HUES64 (cell line): ENCODE measurements around the gene NACA2. TPM values are rescaled to one million over a fixed set of nuclear protein-coding genes. Genes with fewer than 3 reads are reported as not detected.
"Not testable (repeated sequence)": the region's sequence is repeated elsewhere in the genome, so short reads cannot be mapped to it uniquely, and the experiment has no call there.

ENCODE experiments used
- H3K27ac ChIP-seq: 2 replicates; pipeline ENCODE4 v1.7.0; 2013; ENCODE audit warnings: low read depth, low read length, inconsistent platforms
- H3K27me3 ChIP-seq: 2 replicates; pipeline ENCODE4 v1.6.1; 2013; ENCODE audit warnings: mild to moderate bottlenecking, low read length; ENCODE audit not compliant: insufficient read depth
- H3K36me3 ChIP-seq: 2 replicates; pipeline ENCODE4 v1.6.1; 2013; ENCODE audit warnings: mild to moderate bottlenecking, low read length; ENCODE audit not compliant: insufficient read depth
- H3K4me1 ChIP-seq: 2 replicates; pipeline ENCODE4 v1.6.1; 2013; ENCODE audit warnings: mild to moderate bottlenecking, low read length, moderate library complexity; ENCODE audit not compliant: insufficient read depth
- H3K4me3 ChIP-seq: 2 replicates; pipeline ENCODE4 v1.5.1; 2013; ENCODE audit warnings: mild to moderate bottlenecking, low read length, moderate library complexity
- H3K9ac ChIP-seq: 2 replicates; pipeline ENCODE4 v1.6.1; 2013; ENCODE audit warnings: mild to moderate bottlenecking, low read depth, low read length
- H3K9me3 ChIP-seq: 2 replicates; pipeline ENCODE4 v1.6.1; 2013; ENCODE audit warnings: low read depth, low read length; ENCODE audit not compliant: insufficient read depth
- WGBS: fragments of 150-250, 120-280 bp; methylation state at CpG from one replicate; pipeline ENCODE4 v1.1.7; 2013; ENCODE audit warnings: missing lambda C conversion rate; 5-methylcytosine and 5-hydroxymethylcytosine counted together
- polyA plus RNA-seq, 2 experiments: library from polyadenylated mRNA; stranded (reverse); fragments of 50-300 nt; gene quantifications; one replicate each; pipeline ENCODE4 v1.2.3, GENCODE V29; 2013

Gene NACA2
- polyA plus RNA-seq (2013, experiment 1 of 2) = not detected
- not detected for polyA plus RNA-seq (2013, experiment 2 of 2)

- no peaks in the 10 kb centered on the region for H3K36me3 ChIP-seq
- H3K4me3 ChIP-seq = no peak within 1 kb of the TSS
- no peak within 1 kb of the TSS for H3K27ac ChIP-seq
- WGBS = 96% methylated on average over 16 of the region's 16 CpGs
- H3K27me3 ChIP-seq = no peaks in the 10 kb centered on the region
- no peaks in the 10 kb centered on the region for H3K4me1 ChIP-seq
- no peak within 1 kb of the TSS for H3K9ac ChIP-seq
- no peaks in the 10 kb centered on the region for H3K9me3 ChIP-seq
Observed at GRCh38 chr17:61591018-61591417, at the start of gene NACA2. NACA2 (minus strand) TSS chr17:61591219; CDS start chr17:61591180, 39 bp downstream.

- no peak overlapping the region for H3K4me3 ChIP-seq
- H3K36me3 ChIP-seq = no peaks in the 10 kb centered on the region
- H3K9ac ChIP-seq = no peak overlapping the region
- H3K9me3 ChIP-seq = no peaks in the 10 kb centered on the region
- H3K27me3 ChIP-seq = no peaks in the 10 kb centered on the region
- H3K4me1 ChIP-seq = no peaks in the 10 kb centered on the region; the same call in 1 of the 2 replicates
- no peak overlapping the region for H3K27ac ChIP-seq
- 88% methylated on average over 1 of the region's 1 CpG for WGBS
Observed at GRCh38 chr17:61639818-61640217, 48.8 kb upstream of the NACA2 start.

GRCh38 chr17:61638087-61638486, 47.1 kb upstream of the NACA2 start:
- Histone ChIP-seq H3K9ac (no peak overlapping the region), H3K9me3 (no peaks in the 10 kb centered on the region), H3K27me3 (no peaks in the 10 kb centered on the region), H3K27ac (no peak overlapping the region), H3K4me3 (no peak overlapping the region), H3K36me3 (no peaks in the 10 kb centered on the region), H3K4me1 (no peaks in the 10 kb centered on the region)
- WGBS = no CpG with 5 or more reads among the region's 1 CpG

- Histone ChIP-seq H3K9ac (no peak overlapping the region), H3K27me3 (no peaks in the 10 kb centered on the region), H3K4me1 (no peaks in the 10 kb centered on the region), H3K27ac (no peak overlapping the region), H3K36me3 (no peaks in the 10 kb centered on the region), H3K4me3 (no peak overlapping the region), H3K9me3 (no peaks in the 10 kb centered on the region)
- 17% methylated on average over 3 of the region's 3 CpGs for WGBS
Observed at GRCh38 chr17:61635913-61636432, 45.0 kb upstream of the NACA2 start.

GRCh38 chr17:61634942-61635538, 44.0 kb upstream of the NACA2 start:
- H3K27ac ChIP-seq = no peak overlapping the region

GRCh38 chr17:61634011-61634539, 43.1 kb upstream of the NACA2 start:
- Histone ChIP-seq H3K9ac (no peak overlapping the region), H3K9me3 (no peaks in the 10 kb centered on the region)

More at GRCh38 chr17:61634942-61635538, 44.0 kb upstream of the NACA2 start:
- WGBS = 85% methylated on average over 4 of the region's 5 CpGs
- Histone ChIP-seq H3K9me3 (no peaks in the 10 kb centered on the region), H3K4me3 (no peak overlapping the region), H3K27me3 (no peaks in the 10 kb centered on the region), H3K9ac (no peak overlapping the region), H3K36me3 (no peaks in the 10 kb centered on the region), H3K4me1 (no peaks in the 10 kb centered on the region)

GRCh38 chr17:61632826-61633225, 41.8 kb upstream of the NACA2 start:
- no peaks in the 10 kb centered on the region for H3K36me3 ChIP-seq
- no peak overlapping the region for H3K27ac ChIP-seq
- no peaks in the 10 kb centered on the region for H3K27me3 ChIP-seq
- no peak overlapping the region for H3K4me3 ChIP-seq
- no peak overlapping the region for H3K9ac ChIP-seq
- no peaks in the 10 kb centered on the region for H3K9me3 ChIP-seq
- peaks cover under 1% of the 10 kb centered on the region; the same call in 1 of the 2 replicates for H3K4me1 ChIP-seq
- no CpG with 5 or more reads among the region's 1 CpG for WGBS

More at GRCh38 chr17:61634011-61634539, 43.1 kb upstream of the NACA2 start:
- Histone ChIP-seq H3K4me3 (no peak overlapping the region), H3K36me3 (no peaks in the 10 kb centered on the region), H3K4me1 (no peaks in the 10 kb centered on the region), H3K27ac (no peak overlapping the region), H3K27me3 (no peaks in the 10 kb centered on the region)

GRCh38 chr17:61631800-61632199, 40.8 kb upstream of the NACA2 start:
- Histone ChIP-seq H3K4me1 (peaks cover 8% of the 10 kb centered on the region; the same call in 1 of the 2 replicates), H3K4me3 (no peak overlapping the region), H3K9ac (no peak overlapping the region), H3K36me3 (no peaks in the 10 kb centered on the region), H3K27me3 (no peaks in the 10 kb centered on the region), H3K9me3 (no peaks in the 10 kb centered on the region), H3K27ac (no peak overlapping the region)
- 100% methylated on average over 1 of the region's 1 CpG for WGBS

- not testable (repeated sequence) for H3K9ac ChIP-seq, H3K4me3 ChIP-seq, H3K4me1 ChIP-seq, H3K36me3 ChIP-seq, H3K9me3 ChIP-seq, H3K27me3 ChIP-seq, H3K27ac ChIP-seq
- 87% methylated on average over 4 of the region's 4 CpGs for WGBS
Observed at GRCh38 chr17:61628158-61628557, 37.1 kb upstream of the NACA2 start.

- Histone ChIP-seq H3K4me3 (no peak overlapping the region), H3K27ac (no peak overlapping the region), H3K9ac (no peak overlapping the region), H3K4me1 (peaks cover 8% of the 10 kb centered on the region; the same call in 1 of the 2 replicates), H3K36me3 (no peaks in the 10 kb centered on the region), H3K27me3 (no peaks in the 10 kb centered on the region), H3K9me3 (no peaks in the 10 kb centered on the region)
- 50% methylated on average over 2 of the region's 2 CpGs for WGBS
Observed at GRCh38 chr17:61627658-61628057, 36.6 kb upstream of the NACA2 start.

- Histone ChIP-seq H3K4me1 (peaks cover 8% of the 10 kb centered on the region; the same call in 1 of the 2 replicates), H3K27ac (no peak overlapping the region), H3K27me3 (no peaks in the 10 kb centered on the region), H3K9me3 (no peaks in the 10 kb centered on the region), H3K9ac (no peak overlapping the region), H3K4me3 (no peak overlapping the region), H3K36me3 (no peaks in the 10 kb centered on the region)
Observed at GRCh38 chr17:61627125-61627524, 36.1 kb upstream of the NACA2 start.
